ENCODE results near the gene NRSN1.
"Not testable (repeated sequence)": the region's sequence is repeated elsewhere in the genome, so short reads cannot be mapped to it uniquely, and the experiment has no call there.

NRSN1 gene

GRCh38 chr6:24125980-24126379 is at the start of gene NRSN1:
Gene NRSN1 (plus strand): TSS chr6:24126215. CDS start chr6:24134328, 8,113 bp downstream.
- DNase-seq, result peak; percentile 14

- DNase-seq, result no peak
Measured at GRCh38 chr6:24078200-24078599, 47.8 kb upstream of the NRSN1 start.

GRCh38 chr6:24079076-24079475 is 46.9 kb upstream of the NRSN1 start:
- no peak for DNase-seq

- DNase-seq, result no peak
Measured at GRCh38 chr6:24080711-24081110, 45.3 kb upstream of the NRSN1 start.

- DNase-seq, result no peak
Measured at GRCh38 chr6:24089736-24090135, 36.3 kb upstream of the NRSN1 start.

- no peak for DNase-seq
Measured at GRCh38 chr6:24092407-24092806, 33.6 kb upstream of the NRSN1 start.

GRCh38 chr6:24093381-24093780 is 32.6 kb upstream of the NRSN1 start:
- no peak for DNase-seq

GRCh38 chr6:24099181-24099580 is 26.8 kb upstream of the NRSN1 start:
- DNase-seq, result no peak

- DNase-seq, result no peak
Measured at GRCh38 chr6:24100024-24100769, 25.8 kb upstream of the NRSN1 start.

GRCh38 chr6:24100770-24101155 is 25.3 kb upstream of the NRSN1 start:
- DNase-seq, result no peak

GRCh38 chr6:24105191-24105590 is 20.8 kb upstream of the NRSN1 start:
- DNase-seq, result no peak

GRCh38 chr6:24106291-24106690 is 19.7 kb upstream of the NRSN1 start:
- no peak for DNase-seq

- DNase-seq, result no peak
Measured at GRCh38 chr6:24107294-24107693, 18.7 kb upstream of the NRSN1 start.

- no peak for DNase-seq
Measured at GRCh38 chr6:24108056-24108455, 18.0 kb upstream of the NRSN1 start.

GRCh38 chr6:24110417-24110816 is 15.6 kb upstream of the NRSN1 start:
- DNase-seq, result no peak

GRCh38 chr6:24113891-24114290 is 12.1 kb upstream of the NRSN1 start:
- no peak for DNase-seq

- DNase-seq, result no peak
Measured at GRCh38 chr6:24117021-24117420, 9.0 kb upstream of the NRSN1 start.

GRCh38 chr6:24122139-24122538 is 3.9 kb upstream of the NRSN1 start:
- no peak for DNase-seq

- peak; percentile 49 for DNase-seq
Measured at GRCh38 chr6:24126586-24127192, 674 bp downstream of the NRSN1 start.

- DNase-seq, result no peak
Measured at GRCh38 chr6:24127316-24127715, 1.3 kb downstream of the NRSN1 start.

GRCh38 chr6:24131751-24132150 is 5.7 kb downstream of the NRSN1 start:
- no peak for DNase-seq

- DNase-seq, result no peak
Measured at GRCh38 chr6:24139080-24139479, 13.1 kb downstream of the NRSN1 start.

- no peak for DNase-seq
Measured at GRCh38 chr6:24139639-24140038, 13.6 kb downstream of the NRSN1 start.

- no peak for DNase-seq
Measured at GRCh38 chr6:24140591-24140990, 14.6 kb downstream of the NRSN1 start.

GRCh38 chr6:24142733-24143132 is 16.7 kb downstream of the NRSN1 start:
- not testable (repeated sequence) for DNase-seq

Measured in NCI-H1048 (cell line).